ENCODE results near the gene CTU2. TPM values are rescaled to one million over a fixed set of nuclear protein-coding genes. Genes with fewer than 3 reads are reported as not detected.

CTU2 gene
- total and polyA plus RNA-seq, 2 of the 8 experiments (the other 6 are each of a cell fraction or from before 2014, with no cell fraction given): 32.7 to 42.9 TPM

- no peak for TF ChIP-seq GTF2F1 (IDR thresholded peaks at IDR 0.05; ENCODE audit: borderline replicate concordance, low read depth, low read length)
- TF ChIP-seq SP2 (IDR thresholded peaks at IDR 0.05; ENCODE audit: low read length): no peak
- TF ChIP-seq EP300 (IDR thresholded peaks at IDR 0.05; ENCODE audit: borderline replicate concordance in 1 of 2, low read depth in 2 of 2, low read length in 2 of 2): no peak
- no peak for TF ChIP-seq PHF8 (conservative IDR thresholded peaks at IDR 0.05; ENCODE audit: low read depth, low read length)
- no peak for TF ChIP-seq ZNF274 (IDR thresholded peaks at IDR 0.05; ENCODE audit: borderline replicate concordance, extremely low read depth, low read length)
- no peak for TF ChIP-seq TBP (IDR thresholded peaks at IDR 0.05; ENCODE audit: low read depth, low read length)
- no peak for TF ChIP-seq TAF7 (optimal IDR thresholded peaks at IDR 0.05; ENCODE audit: borderline replicate concordance, low read depth, low read length)
- TF ChIP-seq RBBP5 (IDR thresholded peaks at IDR 0.05; ENCODE audit: borderline replicate concordance, low read depth, low read length): no peak
These were observed 15.8 kb upstream of the CTU2 start (continued) for GRCh38 chr16:88690341-88691128.

Data from H1 (cell line).